Superior temporal gyrus (tissue), 1 donor: ENCODE results near the gene NRDC.
"Not testable (repeated sequence)": the region's sequence is repeated elsewhere in the genome, so short reads cannot be mapped to it uniquely, and the experiment has no call there.

Source experiments
- DNase-seq: peaks from one replicate; pipeline ENCODE4 v3.0.0-alpha.2; 2016; ENCODE audit errors: extremely low spot score

NRDC gene

GRCh38 chr1:51897699-51898031 lies 19.1 kb upstream of the NRDC start:
- DNase-seq = no peak

- DNase-seq = not testable (repeated sequence)
These were observed 16.2 kb upstream of the NRDC start for GRCh38 chr1:51894748-51895147.

- no peak for DNase-seq
These were observed 265 bp downstream of the NRDC start for GRCh38 chr1:51878308-51878615.

- no peak for DNase-seq
These were observed 856 bp downstream of the NRDC start for GRCh38 chr1:51877434-51878307.

- DNase-seq = no peak
These were observed 2.7 kb downstream of the NRDC start for GRCh38 chr1:51875836-51876235.

- DNase-seq = no peak
These were observed 3.2 kb downstream of the NRDC start for GRCh38 chr1:51875291-51875772.

- not testable (repeated sequence) for DNase-seq
These were observed 5.3 kb downstream of the NRDC start for GRCh38 chr1:51873270-51873669.

- DNase-seq = no peak
These were observed 7.1 kb downstream of the NRDC start for GRCh38 chr1:51871351-51871975.

GRCh38 chr1:51870603-51871350 lies 7.8 kb downstream of the NRDC start:
- no peak for DNase-seq

- no peak for DNase-seq
These were observed 10.9 kb downstream of the NRDC start for GRCh38 chr1:51867479-51868232.

- DNase-seq = no peak
These were observed 15.1 kb downstream of the NRDC start for GRCh38 chr1:51863384-51863783.

- DNase-seq = no peak
These were observed 16.9 kb downstream of the NRDC start for GRCh38 chr1:51861669-51862068.

GRCh38 chr1:51859735-51860134 lies 18.8 kb downstream of the NRDC start:
- no peak for DNase-seq

- no peak for DNase-seq
These were observed 19.2 kb downstream of the NRDC start for GRCh38 chr1:51859333-51859732.

- DNase-seq = no peak
These were observed 19.6 kb downstream of the NRDC start for GRCh38 chr1:51858892-51859291.

GRCh38 chr1:51856745-51857144 lies 21.8 kb downstream of the NRDC start:
- DNase-seq = no peak

- DNase-seq = no peak
These were observed 22.9 kb downstream of the NRDC start for GRCh38 chr1:51855624-51856023.

- DNase-seq = no peak
These were observed 25.2 kb downstream of the NRDC start for GRCh38 chr1:51853360-51853759.

GRCh38 chr1:51851882-51852396 lies 26.6 kb downstream of the NRDC start:
- no peak for DNase-seq

GRCh38 chr1:51850420-51851223 lies 27.9 kb downstream of the NRDC start:
- DNase-seq = no peak
